Thyroid gland (tissue), 4 donors: ENCODE data around the gene PSPN.

Source experiments
- POLR2A ChIP-seq, 2 donors: fragments of 450-650 bp; IDR thresholded peaks; one replicate each; pipeline ENCODE4 v1.6.1; 2017; ENCODE audit warnings: antibody characterized with exemption in 2 of 2, mild to moderate bottlenecking in 2 of 2, moderate library complexity in 1 of 2
- TF ChIP-seq, protein P1 (sequence below), 6 experiments: fragments of 200-600 bp in 3 of 6; fragments of 450-650 bp in 3 of 6; sonication (generic) in 3 of 6; IDR thresholded peaks; one replicate each; pipeline ENCODE4 v1.5.1; 2016 to 2019; ENCODE audit warnings: antibody characterized with exemption in 6 of 6, mild to moderate bottlenecking in 2 of 6, inconsistent platforms in 1 of 6, moderate library complexity in 1 of 6

DNA sequence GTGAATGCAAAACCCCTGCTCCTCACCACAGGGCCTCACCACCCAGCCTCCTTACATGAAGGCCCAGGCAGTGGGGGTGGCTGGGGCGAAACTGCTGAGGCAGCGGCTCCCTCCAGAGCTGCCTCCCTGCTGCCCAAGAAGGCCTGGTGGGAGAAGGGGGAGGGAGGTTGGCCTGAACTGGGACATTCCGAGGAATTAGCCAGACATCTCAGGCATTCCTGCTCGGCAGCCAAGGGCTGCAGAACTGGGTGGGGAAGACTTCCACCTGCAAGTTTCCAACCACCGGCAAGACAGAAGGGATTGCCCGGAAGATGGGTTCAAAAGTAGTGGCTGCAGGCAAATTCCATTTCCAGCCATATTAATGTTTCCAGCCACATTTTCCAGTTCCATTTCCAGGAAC is 2.3 kb upstream of the PSPN start:
- TF ChIP-seq, protein P1, sequence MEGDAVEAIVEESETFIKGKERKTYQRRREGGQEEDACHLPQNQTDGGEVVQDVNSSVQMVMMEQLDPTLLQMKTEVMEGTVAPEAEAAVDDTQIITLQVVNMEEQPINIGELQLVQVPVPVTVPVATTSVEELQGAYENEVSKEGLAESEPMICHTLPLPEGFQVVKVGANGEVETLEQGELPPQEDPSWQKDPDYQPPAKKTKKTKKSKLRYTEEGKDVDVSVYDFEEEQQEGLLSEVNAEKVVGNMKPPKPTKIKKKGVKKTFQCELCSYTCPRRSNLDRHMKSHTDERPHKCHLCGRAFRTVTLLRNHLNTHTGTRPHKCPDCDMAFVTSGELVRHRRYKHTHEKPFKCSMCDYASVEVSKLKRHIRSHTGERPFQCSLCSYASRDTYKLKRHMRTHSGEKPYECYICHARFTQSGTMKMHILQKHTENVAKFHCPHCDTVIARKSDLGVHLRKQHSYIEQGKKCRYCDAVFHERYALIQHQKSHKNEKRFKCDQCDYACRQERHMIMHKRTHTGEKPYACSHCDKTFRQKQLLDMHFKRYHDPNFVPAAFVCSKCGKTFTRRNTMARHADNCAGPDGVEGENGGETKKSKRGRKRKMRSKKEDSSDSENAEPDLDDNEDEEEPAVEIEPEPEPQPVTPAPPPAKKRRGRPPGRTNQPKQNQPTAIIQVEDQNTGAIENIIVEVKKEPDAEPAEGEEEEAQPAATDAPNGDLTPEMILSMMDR (IDR thresholded peaks at IDR 0.05) = no peak
- peak in 1 of 2 donors; percentile 29 for TF ChIP-seq POLR2A (IDR thresholded peaks at IDR 0.05)
